Prostate gland (tissue), 2 donors: ENCODE measurements around the gene JAKMIP1.

Experiments used
- POLR2A ChIP-seq: fragments of 450-650 bp; IDR thresholded peaks from one replicate; pipeline ENCODE4 v1.6.1; 2016; ENCODE audit warnings: antibody characterized with exemption, mild to moderate bottlenecking
- TF ChIP-seq, protein P1 (sequence below), 4 experiments: fragments of 200-600 bp in 2 of 4; fragments of 450-650 bp in 2 of 4; sonication (generic) in 2 of 4; IDR thresholded peaks; 1 replicate in 3 of 4; 2 replicates in 1 of 4; pipeline ENCODE4 v1.5.1; 2016 to 2019; ENCODE audit warnings: antibody characterized with exemption in 4 of 4, mild to moderate bottlenecking in 2 of 4, moderate library complexity in 2 of 4

DNA sequence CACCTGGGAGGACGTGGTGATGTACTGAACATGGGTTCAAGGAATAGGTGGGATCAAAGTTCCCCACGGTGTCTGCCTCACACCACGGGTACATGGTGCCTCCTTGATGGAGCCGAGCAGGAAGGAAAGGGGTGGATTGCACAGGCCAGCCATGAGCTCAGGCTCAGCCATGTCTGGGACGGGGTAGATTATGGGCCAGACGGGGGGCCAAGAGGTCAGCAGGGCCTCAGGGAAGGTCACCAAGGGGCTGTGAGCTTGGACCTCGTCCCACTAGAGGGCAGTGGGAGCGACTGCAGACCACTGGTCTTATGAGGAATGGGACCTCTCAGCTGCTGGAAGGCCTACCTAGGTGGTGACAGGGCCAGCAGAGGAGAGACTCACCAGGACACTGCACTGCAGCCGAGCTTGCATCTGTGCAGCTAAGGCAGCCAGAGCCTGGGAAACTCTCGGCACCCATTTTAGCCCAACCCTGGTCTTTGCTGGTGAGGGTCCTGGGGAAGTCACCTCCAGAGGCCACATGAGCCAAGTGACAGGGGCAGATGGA, 38.4 kb downstream of the JAKMIP1 start:
- TF ChIP-seq, protein P1, sequence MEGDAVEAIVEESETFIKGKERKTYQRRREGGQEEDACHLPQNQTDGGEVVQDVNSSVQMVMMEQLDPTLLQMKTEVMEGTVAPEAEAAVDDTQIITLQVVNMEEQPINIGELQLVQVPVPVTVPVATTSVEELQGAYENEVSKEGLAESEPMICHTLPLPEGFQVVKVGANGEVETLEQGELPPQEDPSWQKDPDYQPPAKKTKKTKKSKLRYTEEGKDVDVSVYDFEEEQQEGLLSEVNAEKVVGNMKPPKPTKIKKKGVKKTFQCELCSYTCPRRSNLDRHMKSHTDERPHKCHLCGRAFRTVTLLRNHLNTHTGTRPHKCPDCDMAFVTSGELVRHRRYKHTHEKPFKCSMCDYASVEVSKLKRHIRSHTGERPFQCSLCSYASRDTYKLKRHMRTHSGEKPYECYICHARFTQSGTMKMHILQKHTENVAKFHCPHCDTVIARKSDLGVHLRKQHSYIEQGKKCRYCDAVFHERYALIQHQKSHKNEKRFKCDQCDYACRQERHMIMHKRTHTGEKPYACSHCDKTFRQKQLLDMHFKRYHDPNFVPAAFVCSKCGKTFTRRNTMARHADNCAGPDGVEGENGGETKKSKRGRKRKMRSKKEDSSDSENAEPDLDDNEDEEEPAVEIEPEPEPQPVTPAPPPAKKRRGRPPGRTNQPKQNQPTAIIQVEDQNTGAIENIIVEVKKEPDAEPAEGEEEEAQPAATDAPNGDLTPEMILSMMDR (IDR thresholded peaks at IDR 0.05) = no peak
- TF ChIP-seq POLR2A = no peak
